ENCODE data around the gene RYR2. TPM values are rescaled to one million over a fixed set of nuclear protein-coding genes. Genes with fewer than 3 reads are reported as not detected.

RYR2 gene
- polyA plus RNA-seq, 1 of the 3 experiments (the other 2 are of a cell fraction): under 0.01 TPM

DNA sequence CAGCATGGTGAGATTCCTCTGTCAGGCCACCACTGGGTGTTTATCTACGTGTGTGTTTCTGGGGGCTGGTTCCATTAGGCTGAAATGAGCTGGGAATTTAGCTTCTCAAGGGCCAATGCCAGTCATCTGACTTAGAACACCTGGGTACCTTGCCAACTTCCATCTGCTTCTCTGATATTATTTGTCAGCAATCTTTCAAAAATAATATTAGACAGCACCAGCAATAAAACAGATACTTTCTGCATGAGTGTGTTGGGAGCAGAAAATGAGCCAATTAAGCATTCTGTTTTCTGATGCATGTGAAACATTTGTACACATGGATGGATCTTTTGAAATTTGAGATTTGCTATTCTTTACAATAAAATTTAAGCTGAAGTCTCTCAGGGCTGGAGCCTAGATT lies 124.1 kb downstream of the RYR2 start:
- DNase-seq: no peak
- H3K4me2 ChIP-seq: no peak overlapping the region
- no peak overlapping the region for H2AFZ ChIP-seq (ENCODE audit: low read depth)
- no peaks in the 10 kb centered on the region for H3F3A ChIP-seq (replicated peaks; ENCODE audit: insufficient read depth)
- H3K36me3 ChIP-seq (replicated peaks in 1 of 2; ENCODE audit: control insufficient read depth in 1 of 2, insufficient read depth in 2 of 2, low read length in 1 of 2): no peaks in the 10 kb centered on the region
- POLR2A ChIA-PET: no interaction called here
- no peak overlapping the region for H3K27ac ChIP-seq (ENCODE audit: low read depth in 2 of 2, low read length in 1 of 2)
- peaks cover 8% of the 10 kb centered on the region for H3K9me3 ChIP-seq
- peaks cover 0 to 2% of the 10 kb centered on the region in 2 experiments; a peak in 1 of 4 replicates for H3K4me1 ChIP-seq (ENCODE audit: control insufficient read depth in 1 of 2, insufficient read depth in 2 of 2, low read depth in 1 of 2, low read length in 1 of 2)
- no peaks in the 10 kb centered on the region for H3K79me2 ChIP-seq (ENCODE audit: insufficient read depth)
- H3K4me3 ChIP-seq (ENCODE audit: low read depth in 2 of 2, low read length in 1 of 2): no peak overlapping the region
- no peaks in the 10 kb centered on the region for H4K20me1 ChIP-seq (ENCODE audit: insufficient read depth)
- 6% methylated on average over 1 of the region's 1 CpG for WGBS (ENCODE audit: low lambda C conversion rate)
- no peaks in the 10 kb centered on the region for H3K9me2 ChIP-seq
- no peaks in the 10 kb centered on the region for H3K27me3 ChIP-seq (ENCODE audit: insufficient read depth)
- TF ChIP-seq GABPA (IDR thresholded peaks at IDR 0.05; ENCODE audit: low read depth): no peak
- CTCF ChIA-PET: interaction anchor here (0.6 to 1.7 kb wide), 3 partner anchors 31 to 162 kb away, joined by 3 to 6 read pairs (median 3); partner anchors contain the start of gene RYR2
- no peak overlapping the region for H3K9ac ChIP-seq

- WGBS (ENCODE audit: low lambda C conversion rate): 18% methylated on average over 4 of the region's 4 CpGs
- ChIA-PET POLR2A (no interaction called here), CTCF (interaction anchor here (0.6 to 1.7 kb wide), 3 partner anchors 92 to 163 kb away, joined by 3 to 6 read pairs (median 3); partner anchors contain the start of gene RYR2)
- TF ChIP-seq GABPA (IDR thresholded peaks at IDR 0.05; ENCODE audit: low read depth) (no peak), SMC3 (IDR thresholded peaks at IDR 0.05; ENCODE audit: low read depth, low read length) (no peak), RXRA (IDR thresholded peaks at IDR 0.05; ENCODE audit: borderline replicate concordance, low read depth) (no peak), SIN3A (IDR thresholded peaks at IDR 0.05; ENCODE audit: borderline replicate concordance, low read depth, low read length) (no peak), FOSL2 (IDR thresholded peaks at IDR 0.05; ENCODE audit: borderline replicate concordance, low read depth) (no peak), PBX3 (IDR thresholded peaks at IDR 0.05) (no peak), RCOR1 (IDR thresholded peaks at IDR 0.05; ENCODE audit: low read length) (no peak), POLR2AphosphoS5 (IDR thresholded peaks at IDR 0.05; ENCODE audit: low read depth, low read length) (no peak), USF1 (IDR thresholded peaks at IDR 0.05; ENCODE audit: borderline replicate concordance, low read depth) (no peak)
- TF ChIP-seq, protein P1, sequence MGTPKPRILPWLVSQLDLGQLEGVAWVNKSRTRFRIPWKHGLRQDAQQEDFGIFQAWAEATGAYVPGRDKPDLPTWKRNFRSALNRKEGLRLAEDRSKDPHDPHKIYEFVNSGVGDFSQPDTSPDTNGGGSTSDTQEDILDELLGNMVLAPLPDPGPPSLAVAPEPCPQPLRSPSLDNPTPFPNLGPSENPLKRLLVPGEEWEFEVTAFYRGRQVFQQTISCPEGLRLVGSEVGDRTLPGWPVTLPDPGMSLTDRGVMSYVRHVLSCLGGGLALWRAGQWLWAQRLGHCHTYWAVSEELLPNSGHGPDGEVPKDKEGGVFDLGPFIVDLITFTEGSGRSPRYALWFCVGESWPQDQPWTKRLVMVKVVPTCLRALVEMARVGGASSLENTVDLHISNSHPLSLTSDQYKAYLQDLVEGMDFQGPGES (IDR thresholded peaks at IDR 0.05; ENCODE audit: low read depth, low read length): no peak
- TF ChIP-seq, protein P2, sequence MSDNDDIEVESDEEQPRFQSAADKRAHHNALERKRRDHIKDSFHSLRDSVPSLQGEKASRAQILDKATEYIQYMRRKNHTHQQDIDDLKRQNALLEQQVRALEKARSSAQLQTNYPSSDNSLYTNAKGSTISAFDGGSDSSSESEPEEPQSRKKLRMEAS (IDR thresholded peaks at IDR 0.05; ENCODE audit: low read depth): no peak
- Histone ChIP-seq H4K20me1 (ENCODE audit: insufficient read depth) (no peaks in the 10 kb centered on the region), H3K4me1 (ENCODE audit: control insufficient read depth in 1 of 2, insufficient read depth in 2 of 2, low read depth in 1 of 2, low read length in 1 of 2) (peaks cover 0 to 4% of the 10 kb centered on the region in 2 experiments; a peak in 2 of 4 replicates), H3K9me3 (peaks cover 8% of the 10 kb centered on the region), H3K79me2 (ENCODE audit: insufficient read depth) (no peaks in the 10 kb centered on the region), H3F3A (replicated peaks; ENCODE audit: insufficient read depth) (no peaks in the 10 kb centered on the region), H2AFZ (ENCODE audit: low read depth) (no peak overlapping the region), H3K9me2 (no peaks in the 10 kb centered on the region), H3K4me3 (ENCODE audit: low read depth in 2 of 2, low read length in 1 of 2) (no peak overlapping the region), H3K9ac (no peak overlapping the region), H3K36me3 (replicated peaks in 1 of 2; ENCODE audit: control insufficient read depth in 1 of 2, insufficient read depth in 2 of 2, low read length in 1 of 2) (no peaks in the 10 kb centered on the region), H3K27me3 (ENCODE audit: insufficient read depth) (no peaks in the 10 kb centered on the region), H3K27ac (ENCODE audit: low read depth in 2 of 2, low read length in 1 of 2) (no peak overlapping the region), H3K4me2 (no peak overlapping the region)
- no peak for DNase-seq
Observed at GRCh38 chr1:237166593-237167101, 124.7 kb downstream of the RYR2 start.

All from SK-N-SH (cell line).